ENCODE data around the gene TARP.
A peak's percentile ranks its signal among the peaks of the same experiment; 100 is the strongest.

Gene TARP

GRCh38 chr7:38215735-38216670 lies 57.4 kb downstream of the TARP start (continued):
- TF ChIP-seq NFE2L2 (IDR thresholded peaks at IDR 0.05; ENCODE audit: low read depth, low read length) (no peak), RFX5 (IDR thresholded peaks at IDR 0.05; ENCODE audit: low read depth, low read length) (no peak), RAD21 (IDR thresholded peaks at IDR 0.05; ENCODE audit: low read length) (peak; percentile 82)

- H3K56ac ChIP-seq (ENCODE audit: extremely low read depth, insufficient read depth, low read length) = no peak overlapping the region
- no peak overlapping the region for H2BK15ac ChIP-seq (ENCODE audit: low read depth, low read length)
- H3K9ac ChIP-seq (ENCODE audit: low read depth, low read length) = no peak overlapping the region
- H3K9me1 ChIP-seq (ENCODE audit: insufficient read depth, low read length) = peaks cover 6% of the 10 kb centered on the region
- dilution Hi-C loops (cut with HindIII; ENCODE audit: low sequenced_read_pairs, unreplicated experiment) = no loop called here
- ChIA-PET CTCF (interaction anchor here (0.6 to 2.1 kb wide), 30 partner anchors 9 to 171 kb away, joined by 3 to 35 read pairs (median 6); partner anchors contain the start of gene STARD3NL), POLR2A (ENCODE audit: unreplicated experiment) (no interaction called here)
- no peaks in the 10 kb centered on the region for H3K9me3 ChIP-seq (ENCODE audit: control insufficient read depth, insufficient read depth, low read length)
- H3K27me3 ChIP-seq (ENCODE audit: control insufficient read depth, insufficient read depth, low read length) = no peaks in the 10 kb centered on the region
- no peak overlapping the region for H3K18ac ChIP-seq (ENCODE audit: low read depth, low read length)
- no TSS peak for BruUV-seq (replicated peaks)
- H3K14ac ChIP-seq (replicated peaks; ENCODE audit: low read depth, low read length) = no peak overlapping the region
- WGBS, 2 experiments (ENCODE audit: extremely low coverage in 2 of 2, insufficient read length in 1 of 2) = no CpG with 5 or more reads among the region's 1 CpG
- no peak overlapping the region for H3K4me2 ChIP-seq (ENCODE audit: low read depth, low read length)
- H2BK20ac ChIP-seq (ENCODE audit: low read depth, low read length) = no peak overlapping the region
- H3K23ac ChIP-seq (ENCODE audit: low read depth, low read length) = no peak overlapping the region
- intact Hi-C loops (cut with micrococcal nuclease) = loop anchor here (2.0 to 5.0 kb wide), 2 partner anchors 36 to 122 kb away; partner anchors contain the start of gene STARD3NL
- H2AK9ac ChIP-seq (replicated peaks; ENCODE audit: low read depth, low read length, poor library complexity) = no peak overlapping the region
- H2BK5ac ChIP-seq (ENCODE audit: low read depth, low read length, poor library complexity, severe bottlenecking) = no peak overlapping the region
- ATAC-seq (ENCODE audit: low read depth) (no peak), DNase-seq (no peak)
- no peak overlapping the region for H4K5ac ChIP-seq (ENCODE audit: low read depth, low read length)
- H2AFZ ChIP-seq (replicated peaks; ENCODE audit: low read length, poor library complexity) = no peak overlapping the region
- H3K79me1 ChIP-seq (ENCODE audit: low read depth in 1 of 2, low read length in 2 of 2) = peaks cover 7 to 10% of the 10 kb centered on the region in 2 experiments; a peak in 2 of 4 replicates
- no peak overlapping the region for H4K8ac ChIP-seq (ENCODE audit: low read depth in 2 of 2, low read length in 2 of 2)
- H3K4me3 ChIP-seq (ENCODE audit: insufficient read depth, low read depth, low read length) = no peak overlapping the region
- no peak overlapping the region for H3K4ac ChIP-seq (ENCODE audit: low read depth, low read length)
- H2AK5ac ChIP-seq (ENCODE audit: low read depth, low read length) = no peak overlapping the region
- no peak overlapping the region for H4K91ac ChIP-seq (ENCODE audit: insufficient read depth, low read depth, low read length)
- peaks cover 23% of the 10 kb centered on the region for H3K36me3 ChIP-seq (ENCODE audit: control insufficient read depth, insufficient read depth, low read length)
- in situ Hi-C loops (cut with MboI; ENCODE audit: low sequenced_read_pairs) = no loop called here
- H4K20me1 ChIP-seq (ENCODE audit: insufficient read depth, low read length) = no peaks in the 10 kb centered on the region
- H3K27ac ChIP-seq (ENCODE audit: insufficient read depth, low read length) = no peak overlapping the region
- peaks cover 3% of the 10 kb centered on the region; the same call in 1 of the 2 replicates for H3K4me1 ChIP-seq (ENCODE audit: control insufficient read depth, insufficient read depth, low read length)
- no peak overlapping the region for H2BK120ac ChIP-seq (ENCODE audit: low read depth, low read length)
- TF ChIP-seq MAZ (IDR thresholded peaks at IDR 0.05; ENCODE audit: borderline replicate concordance, low read depth, low read length) (no peak), RCOR1 (IDR thresholded peaks at IDR 0.05; ENCODE audit: insufficient replicate concordance, low read length) (no peak), ELK1 (IDR thresholded peaks at IDR 0.05; ENCODE audit: borderline replicate concordance, low read depth, low read length) (no peak), POLR2A (IDR thresholded peaks at IDR 0.05; ENCODE audit: low read depth, low read length) (no peak), CHD1 (IDR thresholded peaks at IDR 0.05; ENCODE audit: low read depth, low read length) (no peak), CTCF (conservative IDR thresholded peaks at IDR 0.05; ENCODE audit: low read depth, low read length) (no peak), RAD21 (IDR thresholded peaks at IDR 0.05; ENCODE audit: low read length) (no peak), MXI1 (IDR thresholded peaks at IDR 0.05; ENCODE audit: borderline replicate concordance, low read depth, low read length) (no peak), SMC3 (IDR thresholded peaks at IDR 0.05; ENCODE audit: low read depth, low read length) (no peak), FOS (IDR thresholded peaks at IDR 0.05; ENCODE audit: low read depth, low read length) (no peak), BHLHE40 (IDR thresholded peaks at IDR 0.05; ENCODE audit: low read depth, low read length) (no peak)
Observed at GRCh38 chr7:38215115-38215514, 58.3 kb downstream of the TARP start.
